Activated effector memory CD4-positive, alpha-beta T cell treated with anti-CD3 and anti-CD28 coated beads, Interleukin-2, amount 50 U/mL, for 16 hours (primary cell): ENCODE results near the gene TMEM243.

ENCODE experiments used
- DNase-seq: peaks from one replicate; pipeline ENCODE4 v3.0.0-alpha.2; 2020

The TMEM243 gene

DNA sequence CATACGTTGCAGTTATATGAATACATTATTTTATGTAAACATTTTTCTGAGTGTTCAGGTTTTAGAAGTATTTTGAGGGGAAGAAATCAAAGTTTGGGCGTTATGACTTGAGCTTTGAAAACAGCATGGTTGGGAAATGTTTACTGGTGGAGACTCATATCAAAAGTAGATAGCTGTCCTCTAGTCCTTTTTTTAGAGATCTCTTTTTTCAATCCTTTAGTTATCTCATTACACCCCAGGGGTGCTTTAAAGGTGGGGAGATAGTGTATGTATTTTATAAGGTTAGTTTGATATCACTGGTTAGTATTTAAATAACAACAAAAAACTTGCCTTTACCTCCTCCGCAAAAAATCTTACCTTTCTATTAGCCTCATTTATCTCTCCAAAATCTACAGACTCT lies 65.0 kb downstream of the TMEM243 start:
- DNase-seq, result no peak

DNA sequence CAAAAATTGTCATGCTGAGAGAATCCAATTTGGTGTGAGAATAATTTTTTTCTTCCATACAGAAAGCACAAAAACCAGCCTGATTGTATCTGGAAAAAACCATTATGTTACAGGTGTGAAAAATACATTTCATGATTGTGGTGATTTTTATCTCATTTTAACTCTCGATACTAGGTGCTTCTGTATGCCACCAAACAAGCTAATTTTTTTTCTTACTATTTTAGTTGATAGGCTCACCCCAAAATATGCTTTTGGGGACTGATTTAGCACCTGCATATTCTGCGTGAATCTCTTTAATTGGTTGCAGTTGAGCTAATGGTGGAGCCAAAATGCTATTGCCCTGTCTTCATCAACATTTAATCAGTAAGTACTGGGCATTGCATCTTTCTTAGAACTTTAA lies 65.4 kb downstream of the TMEM243 start:
- DNase-seq, result no peak

DNA sequence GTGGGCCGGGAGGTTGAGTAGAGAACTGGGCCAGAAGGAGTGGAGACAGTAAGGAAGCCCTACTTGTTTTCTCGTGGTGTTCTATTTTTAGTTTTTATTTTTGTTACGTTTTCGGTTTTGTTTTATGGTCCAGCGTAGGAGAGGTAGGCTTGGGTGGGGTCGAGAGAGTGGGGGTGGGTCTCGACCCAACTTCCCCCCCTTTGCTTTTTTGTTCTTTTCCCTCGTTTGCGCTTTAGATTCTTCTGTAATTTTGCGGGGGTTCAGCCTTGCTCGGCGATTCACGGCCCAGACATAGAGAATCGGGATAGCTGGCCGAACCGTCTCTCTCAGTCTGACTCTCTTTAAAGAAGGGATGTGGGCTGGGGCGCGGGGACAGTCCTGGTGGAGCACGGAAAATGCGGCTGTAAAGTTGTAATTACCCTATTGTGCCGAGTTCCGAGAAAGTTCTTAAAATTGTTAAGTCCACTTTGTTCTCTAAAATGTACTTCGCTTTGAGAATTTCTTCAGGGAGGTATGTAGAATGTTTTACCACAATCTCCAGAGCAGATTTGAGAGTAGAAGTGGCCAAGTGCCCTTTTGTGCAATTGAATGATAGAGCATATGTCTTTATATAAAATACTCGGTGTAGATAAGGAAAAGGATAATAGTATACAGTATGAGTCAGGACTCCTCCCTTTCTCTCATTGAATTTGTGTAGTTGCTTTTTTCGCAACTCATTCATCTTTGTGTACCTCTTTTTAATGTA lies 66.5 kb downstream of the TMEM243 start:
- DNase-seq, result peak; percentile 75

DNA sequence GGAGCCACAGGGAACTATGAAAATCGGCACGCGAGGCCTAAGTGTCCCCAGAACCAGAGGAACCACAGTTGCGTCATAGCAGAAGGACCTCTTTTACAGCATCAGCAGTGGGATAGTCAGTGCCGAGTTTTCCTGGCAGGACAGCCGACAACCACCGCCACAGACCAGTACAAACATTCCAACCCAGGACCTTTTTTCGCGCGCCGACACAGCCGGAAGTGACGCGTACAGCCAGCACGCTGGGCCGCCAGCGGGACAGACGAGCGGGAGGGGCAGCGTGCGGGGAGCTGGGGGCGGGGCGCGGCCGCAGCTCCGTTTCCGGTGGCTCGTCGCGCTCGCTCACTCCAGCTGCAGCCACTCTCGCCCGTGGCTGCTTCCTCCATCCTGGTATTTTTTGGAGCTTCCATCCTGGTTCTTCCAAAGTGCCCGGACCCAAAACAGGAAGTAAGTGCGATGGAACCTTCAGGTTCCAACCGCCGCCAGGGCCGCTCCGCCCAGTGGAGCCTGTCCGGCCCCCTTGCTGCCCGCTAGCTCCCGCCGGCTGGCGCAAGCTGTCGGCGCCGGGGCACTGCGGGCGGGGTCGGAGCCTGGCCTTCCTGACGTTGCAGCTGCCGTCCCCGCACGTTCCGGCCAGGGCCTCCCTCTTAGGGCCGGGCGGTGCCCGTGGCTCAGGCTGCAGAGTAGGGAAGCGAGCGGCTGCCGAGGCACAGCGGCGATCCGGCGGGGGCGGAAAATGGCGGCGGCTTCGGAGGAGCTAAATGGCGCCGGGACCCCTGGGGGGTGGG lies 67.2 kb downstream of the TMEM243 start, which contains the start of gene DMTF1:
DMTF1 (plus strand) TSS at position 342 of the 785 bp plus-strand sequence. CDS start 12,489 bp downstream, outside the sequence.
- peak; percentile 95 for DNase-seq

DNA sequence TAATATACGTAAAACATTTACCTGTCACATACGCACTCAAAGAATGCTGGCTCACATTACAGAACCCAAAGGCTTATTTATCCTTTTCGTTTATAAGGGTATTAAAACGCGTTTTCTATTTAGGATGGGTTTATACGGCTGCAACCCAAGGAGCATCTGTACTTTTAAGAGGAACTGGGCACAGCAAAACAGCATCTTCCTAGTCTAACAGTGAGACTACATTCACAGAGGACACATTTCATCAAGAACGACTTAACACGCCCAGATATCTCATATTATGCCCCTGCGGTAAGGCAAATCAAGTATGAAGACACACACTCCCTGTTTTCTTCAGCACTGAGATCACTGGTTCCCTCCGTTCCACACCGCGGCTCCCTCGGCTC lies 67.8 kb downstream of the TMEM243 start:
- no peak for DNase-seq

DNA sequence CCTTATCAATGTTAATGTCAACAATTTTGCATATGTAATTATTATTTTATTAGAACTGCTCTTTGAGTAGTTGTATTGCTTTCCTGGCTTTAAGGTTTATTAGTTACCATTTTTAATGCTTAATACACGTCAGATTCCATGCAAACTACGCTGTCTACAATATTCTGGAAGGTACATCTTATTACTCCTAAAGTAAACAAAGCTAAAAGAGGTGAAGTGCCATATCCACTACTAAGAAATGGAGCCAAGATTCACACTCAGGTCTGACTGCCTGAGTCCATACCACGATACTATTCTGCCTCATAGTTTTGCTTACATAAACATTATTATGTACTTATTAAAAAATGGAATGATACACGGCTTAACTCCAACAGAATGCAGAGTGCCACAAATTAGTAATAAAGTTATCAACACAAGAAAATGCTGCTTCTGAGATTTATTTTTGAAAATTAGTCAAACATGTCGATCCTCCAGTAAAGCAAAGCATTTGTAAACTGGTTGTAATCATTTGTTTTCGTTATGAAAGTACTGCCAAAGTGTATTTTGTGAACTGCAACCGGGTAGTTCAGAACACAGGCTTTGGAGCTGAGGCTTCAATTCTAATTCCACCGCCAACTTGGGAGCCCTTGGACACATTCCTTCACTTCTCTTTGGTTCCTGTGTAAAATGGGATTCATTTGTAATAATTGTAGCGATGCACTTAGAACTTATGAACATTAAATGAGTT lies 68.4 kb downstream of the TMEM243 start:
- DNase-seq, result no peak

DNA sequence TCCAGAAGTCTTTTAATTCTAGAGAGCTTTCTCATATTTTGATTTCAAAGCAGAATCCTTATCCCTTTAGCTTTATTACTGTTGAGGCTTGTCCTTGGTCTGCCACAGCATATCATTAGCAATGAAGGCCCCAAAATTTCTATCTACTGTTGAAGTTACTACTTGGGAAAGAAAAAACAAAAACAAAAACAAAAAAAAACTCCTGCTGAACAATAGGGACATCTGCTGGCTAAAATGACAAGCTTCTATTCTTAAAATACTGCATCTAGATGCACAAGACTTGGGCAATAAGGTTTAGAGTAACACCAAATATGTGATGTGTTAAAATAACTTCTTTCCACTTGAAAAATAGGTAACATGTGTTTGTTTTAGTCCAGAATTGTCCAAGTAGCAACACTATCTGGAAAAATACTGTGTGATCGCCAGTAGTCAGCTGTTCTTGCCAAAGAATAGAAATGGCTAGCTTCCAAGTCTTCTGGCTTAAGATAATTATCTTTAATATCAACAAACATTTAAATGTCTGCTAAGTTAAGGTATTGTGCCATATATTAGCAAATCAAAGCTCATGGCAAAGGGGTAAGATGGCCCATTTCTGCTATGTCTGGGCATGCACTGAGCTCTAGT lies 71.1 kb downstream of the TMEM243 start:
- no peak for DNase-seq

DNA sequence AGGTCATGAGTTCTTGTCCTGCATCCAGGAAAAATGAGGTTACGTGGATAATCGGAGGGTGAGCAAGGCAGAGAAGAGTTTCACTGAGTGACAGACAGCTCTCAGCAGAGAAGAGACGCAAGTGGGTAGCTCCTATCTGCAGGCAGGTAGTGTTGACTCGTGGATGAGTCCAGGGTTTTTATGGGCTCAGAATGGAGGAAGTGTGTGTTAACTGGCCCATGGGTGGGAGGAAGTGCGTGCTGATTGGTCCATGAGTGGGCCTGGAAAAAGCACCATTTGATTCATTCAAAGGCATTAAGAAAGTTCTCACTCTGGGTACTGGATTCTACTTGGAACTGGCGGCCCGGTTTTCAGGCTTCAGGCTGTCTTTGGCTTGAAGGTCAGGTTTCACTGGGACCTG lies 72.0 kb downstream of the TMEM243 start:
- no peak for DNase-seq

DNA sequence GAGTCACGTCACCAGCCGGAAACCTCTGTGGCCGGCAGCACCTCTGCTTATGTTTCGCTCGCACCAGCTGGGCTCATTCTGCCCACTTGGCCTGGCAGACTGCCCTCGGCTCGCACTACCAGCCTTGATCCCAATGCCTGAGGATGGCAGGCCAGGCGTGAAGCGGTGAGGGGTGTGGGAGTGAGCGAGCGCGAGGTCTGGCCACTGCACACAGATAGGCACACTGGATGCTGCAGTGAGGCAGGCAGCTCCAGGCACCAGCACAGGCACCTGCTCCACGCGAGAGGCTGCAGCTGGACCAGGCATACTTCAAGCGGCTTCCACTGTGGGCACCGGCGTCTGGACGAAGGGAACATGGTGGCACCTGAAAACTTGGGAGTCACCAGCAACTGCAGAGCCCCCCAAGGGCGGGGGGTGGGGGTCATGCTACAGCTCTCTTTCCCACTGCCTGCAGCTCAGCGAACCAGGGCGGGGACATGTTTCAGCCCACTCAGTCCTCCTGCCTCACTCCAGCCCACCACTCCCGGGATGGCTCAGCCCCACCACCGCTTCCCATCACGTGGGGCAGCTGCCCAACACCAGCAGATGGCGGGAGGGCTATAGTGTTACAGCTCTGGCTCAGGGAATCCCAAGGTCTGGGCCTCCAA lies 72.7 kb downstream of the TMEM243 start:
- DNase-seq, result no peak
